PC-9 (cell line): ENCODE data around the gene CSH1. TPM values are rescaled to one million over a fixed set of nuclear protein-coding genes. Genes with fewer than 3 reads are reported as not detected.

Experiments used
- BruUV-seq: library from RNA; stranded (reverse); fragments of 400-500 nt; replicated peaks from 2 replicates; lab custom pipeline; 2021; lab: Mats Ljungman, UMichigan
- CTCF ChIA-PET: fragments of 300-600 bp; sonication (Branson Sonifier 250); formaldehyde crosslinking; loops from one replicate; lab custom pipeline; 2022; ENCODE audit warnings: antibody characterized with exemption; lab: Charles Lee
- POLR2A ChIA-PET: fragments of 300-600 bp; sonication (Branson Sonifier 250); formaldehyde crosslinking; loops from one replicate; lab custom pipeline; 2022; ENCODE audit warnings: antibody characterized with exemption; ENCODE audit not compliant: unreplicated experiment; lab: Charles Lee
- DNase-seq, 2 experiments: peaks; one replicate each; pipeline versions ENCODE4 v3.0.0 to v3.0.0-alpha.2; 2015 to 2022; ENCODE audit warnings: mixed read lengths in 1 of 2
- H2AFZ ChIP-seq: fragments of 200-600 bp; sonication (generic); 2 replicates; pipeline ENCODE4 v1.8.1; 2017; ENCODE audit warnings: antibody characterized with exemption
- H3F3A ChIP-seq: fragments of 200-600 bp; sonication (generic); 2 replicates; pipeline ENCODE4 v1.8.1; 2017; ENCODE audit warnings: antibody characterized with exemption, mild to moderate bottlenecking, low read depth; ENCODE audit not compliant: insufficient read depth
- H3K27ac ChIP-seq: fragments of 200-600 bp; sonication (generic); 2 replicates; pipeline ENCODE4 v1.6.1; 2016; ENCODE audit warnings: mixed run types
- H3K27me3 ChIP-seq: fragments of 200-600 bp; sonication (generic); 2 replicates; pipeline ENCODE4 v1.6.1; 2016; ENCODE audit warnings: low read depth, mixed run types; ENCODE audit not compliant: insufficient read depth
- H3K36me3 ChIP-seq: fragments of 200-600 bp; sonication (generic); 2 replicates; pipeline ENCODE4 v1.6.1; 2016; ENCODE audit warnings: low read depth, mixed run types
- H3K4me1 ChIP-seq: fragments of 200-600 bp; sonication (generic); replicated peaks from 2 replicates; pipeline ENCODE4 v1.6.1; 2016; ENCODE audit warnings: mixed run types; ENCODE audit not compliant: insufficient read depth
- H3K4me2 ChIP-seq: fragments of 200-600 bp; sonication (generic); 2 replicates; pipeline ENCODE4 v1.6.1; 2017; ENCODE audit warnings: mixed run types
- H3K4me3 ChIP-seq: fragments of 200-600 bp; sonication (generic); 2 replicates; pipeline ENCODE4 v1.6.1; 2016; ENCODE audit warnings: mixed run types
- H3K79me2 ChIP-seq: fragments of 200-600 bp; sonication (generic); 2 replicates; pipeline ENCODE4 v1.6.1; 2017; ENCODE audit warnings: low read depth, mixed run types
- H3K9me2 ChIP-seq: fragments of 200-600 bp; sonication (generic); 2 replicates; pipeline ENCODE4 v1.8.1; 2017; ENCODE audit warnings: mild to moderate bottlenecking; ENCODE audit not compliant: insufficient read depth
- H3K9me3 ChIP-seq: fragments of 200-600 bp; sonication (generic); 2 replicates; pipeline ENCODE4 v1.8.1; 2016; ENCODE audit warnings: low read depth; ENCODE audit not compliant: insufficient read depth
- H4K20me1 ChIP-seq: fragments of 200-600 bp; sonication (generic); 2 replicates; pipeline ENCODE4 v1.8.1; 2017; ENCODE audit not compliant: insufficient read depth
- CTCF ChIP-seq: fragments of 200-600 bp; sonication (generic); conservative IDR thresholded peaks from 2 replicates; pipeline ENCODE4 v1.6.1; 2017; ENCODE audit warnings: mixed run types, antibody characterized with exemption, mild to moderate bottlenecking, moderate library complexity
- EZH2 ChIP-seq: fragments of 200-600 bp; sonication (generic); IDR thresholded peaks from 2 replicates; pipeline ENCODE4 v1.8.0; 2017; ENCODE audit warnings: antibody characterized with exemption, low read depth
- intact Hi-C: fragments of 100-400 bp; cut with micrococcal nuclease; formaldehyde crosslinking; loops from one replicate; pipeline ENCODE4 v1.10.0; 2022; ENCODE audit not compliant: unreplicated experiment
- total RNA-seq: library from RNA; stranded (reverse); gene quantifications from 2 replicates; pipeline ENCODE4 v1.2.3, GENCODE V29; 2021

Gene CSH1
- total RNA-seq, 1 experiment from 2014 or later: not detected

GRCh38 chr17:63934183-63935112 lies 38.1 kb upstream of the CSH1 start:
- no peak for DNase-seq
- no TSS peak for BruUV-seq
- H4K20me1 ChIP-seq: no peaks in the 10 kb centered on the region
- H3K79me2 ChIP-seq: no peaks in the 10 kb centered on the region
- no peaks in the 10 kb centered on the region for H3F3A ChIP-seq
- POLR2A ChIA-PET: interaction anchor here (0.6 kb wide), 1 partner anchor 312 kb away, joined by 3 read pairs; the partner anchor contains the start of gene MAP3K3
- H3K4me2 ChIP-seq: no peak overlapping the region
- no peak overlapping the region for H3K27ac ChIP-seq
- no peaks in the 10 kb centered on the region for H3K9me3 ChIP-seq
- H3K27me3 ChIP-seq: peaks cover 14% of the 10 kb centered on the region; the same call in 1 of the 2 replicates
- no peaks in the 10 kb centered on the region for H3K4me1 ChIP-seq
- no peak overlapping the region for H2AFZ ChIP-seq
- H3K9me2 ChIP-seq: no peaks in the 10 kb centered on the region
- no peaks in the 10 kb centered on the region for H3K36me3 ChIP-seq
- H3K4me3 ChIP-seq: no peak overlapping the region
- CTCF ChIA-PET: no interaction called here
- TF ChIP-seq EZH2: no peak
- no peak for TF ChIP-seq CTCF
- intact Hi-C loops: no loop called here

DNA sequence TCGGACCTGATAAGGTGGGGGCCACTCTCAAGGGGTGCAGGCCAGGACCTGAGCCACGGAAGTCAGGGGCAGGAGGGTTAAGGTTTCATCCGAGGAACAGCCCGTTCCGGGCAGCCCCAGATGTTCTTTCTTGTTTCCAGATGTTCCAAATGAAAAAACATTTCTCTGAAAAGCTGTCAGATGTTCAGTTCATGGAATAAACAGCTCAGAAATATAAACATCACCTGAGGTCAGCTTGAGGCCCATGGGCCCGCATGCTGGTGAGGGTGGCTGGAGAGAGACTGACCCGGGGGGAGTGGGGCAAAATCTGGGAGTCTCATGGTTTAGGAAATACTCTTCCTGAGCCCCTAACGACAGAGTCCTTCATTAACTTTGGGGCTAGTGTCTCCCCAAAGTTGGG lies 37.2 kb upstream of the CSH1 start:
- Histone ChIP-seq H2AFZ (no peak overlapping the region), H3F3A (no peaks in the 10 kb centered on the region), H3K36me3 (no peaks in the 10 kb centered on the region), H3K9me2 (no peaks in the 10 kb centered on the region), H3K27me3 (peaks cover 14% of the 10 kb centered on the region; the same call in 1 of the 2 replicates), H3K4me1 (no peaks in the 10 kb centered on the region), H3K79me2 (no peaks in the 10 kb centered on the region), H3K9me3 (no peaks in the 10 kb centered on the region), H4K20me1 (no peaks in the 10 kb centered on the region), H3K4me3 (no peak overlapping the region), H3K27ac (no peak overlapping the region), H3K4me2 (no peak overlapping the region)
- intact Hi-C loops: no loop called here
- TF ChIP-seq EZH2: no peak
- no peak for TF ChIP-seq CTCF
- ChIA-PET POLR2A (no interaction called here), CTCF (no interaction called here)
- no TSS peak for BruUV-seq
- DNase-seq: no peak

GRCh38 chr17:63932721-63933120 lies 36.3 kb upstream of the CSH1 start:
- H3F3A ChIP-seq: no peaks in the 10 kb centered on the region
- H3K79me2 ChIP-seq: no peaks in the 10 kb centered on the region
- ChIA-PET POLR2A (no interaction called here), CTCF (no interaction called here)
- H2AFZ ChIP-seq: no peak overlapping the region
- H3K9me3 ChIP-seq: no peaks in the 10 kb centered on the region
- intact Hi-C loops: no loop called here
- no peak for DNase-seq
- H3K4me1 ChIP-seq: no peaks in the 10 kb centered on the region
- no peak overlapping the region for H3K4me2 ChIP-seq
- TF ChIP-seq CTCF (no peak), EZH2 (no peak)
- H3K36me3 ChIP-seq: no peaks in the 10 kb centered on the region
- H3K27me3 ChIP-seq: peaks cover 14% of the 10 kb centered on the region; the same call in 1 of the 2 replicates
- H3K27ac ChIP-seq: no peak overlapping the region
- no TSS peak for BruUV-seq
- H4K20me1 ChIP-seq: no peaks in the 10 kb centered on the region
- H3K9me2 ChIP-seq: no peaks in the 10 kb centered on the region
- no peak overlapping the region for H3K4me3 ChIP-seq
